ENCODE measurements around the gene SLC17A9. TPM values are rescaled to one million over a fixed set of nuclear protein-coding genes. Genes with fewer than 3 reads are reported as not detected.
A peak's percentile ranks its signal among the peaks of the same experiment; 100 is the strongest.

Gene SLC17A9
- total RNA-seq, 3 donors from 2014 or later = 2.2 to 4.9 (median 2.7) TPM

- no peak for DNase-seq (ENCODE audit: low spot score in 2 of 2)
- H3K4me1 ChIP-seq = no peaks in the 10 kb centered on the region
- no peak overlapping the region for H3K4me3 ChIP-seq
- no peaks in the 10 kb centered on the region for H3K36me3 ChIP-seq
- intact Hi-C loops (cut with DNase I; ENCODE audit: low total_unique reads) = no loop called here
- TF ChIP-seq POLR2A (IDR thresholded peaks at IDR 0.05) (no peak), CTCF (IDR thresholded peaks at IDR 0.05) (no peak), POLR2AphosphoS5 (IDR thresholded peaks at IDR 0.05) (no peak)
- no peak overlapping the region for H3K27ac ChIP-seq
- peaks cover 6 to 82% of the 10 kb centered on the region in 2 donors for H3K27me3 ChIP-seq
- H3K9me3 ChIP-seq = no peaks in the 10 kb centered on the region
These were observed 33.8 kb downstream of the SLC17A9 start for GRCh38 chr20:62986257-62986800.

- DNase-seq (ENCODE audit: low spot score in 2 of 2) = no peak
- Histone ChIP-seq H3K4me3 (no peak overlapping the region), H3K27ac (no peak overlapping the region), H3K36me3 (no peaks in the 10 kb centered on the region), H3K4me1 (no peaks in the 10 kb centered on the region), H3K27me3 (peaks cover 4 to 81% of the 10 kb centered on the region in 2 donors), H3K9me3 (no peaks in the 10 kb centered on the region)
- TF ChIP-seq POLR2A (IDR thresholded peaks at IDR 0.05) = no peak
- no peak for TF ChIP-seq CTCF (IDR thresholded peaks at IDR 0.05)
- TF ChIP-seq POLR2AphosphoS5 (IDR thresholded peaks at IDR 0.05) = no peak
- intact Hi-C loops (cut with DNase I; ENCODE audit: low total_unique reads) = no loop called here
These were observed 34.6 kb downstream of the SLC17A9 start for GRCh38 chr20:62987114-62987513.

GRCh38 chr20:62989201-62989601, 36.7 kb downstream of the SLC17A9 start:
- Histone ChIP-seq H3K9me3 (no peaks in the 10 kb centered on the region), H3K27ac (no peak overlapping the region), H3K4me1 (no peaks in the 10 kb centered on the region), H3K4me3 (peak overlapping the region in 1 of 3 donors; percentile 10), H3K36me3 (no peaks in the 10 kb centered on the region), H3K27me3 (peaks cover 4 to 68% of the 10 kb centered on the region in 2 donors)
- intact Hi-C loops (cut with DNase I; ENCODE audit: low total_unique reads) = no loop called here
- no peak for TF ChIP-seq POLR2AphosphoS5 (IDR thresholded peaks at IDR 0.05)
- TF ChIP-seq POLR2A (IDR thresholded peaks at IDR 0.05) = no peak
- TF ChIP-seq CTCF (IDR thresholded peaks at IDR 0.05) = no peak
- no peak for DNase-seq (ENCODE audit: low spot score in 2 of 2)

- intact Hi-C loops (cut with DNase I; ENCODE audit: low total_unique reads) = loop anchor here (1.0 kb wide), 1 partner anchor 21 kb away; no protein-coding TSS in a partner anchor
- Histone ChIP-seq H3K9me3 (no peaks in the 10 kb centered on the region), H3K27me3 (peaks cover 4 to 57% of the 10 kb centered on the region in 2 donors), H3K4me1 (no peaks in the 10 kb centered on the region), H3K36me3 (no peaks in the 10 kb centered on the region), H3K4me3 (no peak overlapping the region), H3K27ac (no peak overlapping the region)
- TF ChIP-seq POLR2A (IDR thresholded peaks at IDR 0.05) (no peak), POLR2AphosphoS5 (IDR thresholded peaks at IDR 0.05) (no peak), CTCF (IDR thresholded peaks at IDR 0.05) (no peak)
- DNase-seq (ENCODE audit: low spot score in 2 of 2) = no peak
These were observed 37.9 kb downstream of the SLC17A9 start for GRCh38 chr20:62990306-62990825.

GRCh38 chr20:62991196-62991807, 38.8 kb downstream of the SLC17A9 start:
- TF ChIP-seq CTCF (IDR thresholded peaks at IDR 0.05) = no peak
- no peak for TF ChIP-seq POLR2A (IDR thresholded peaks at IDR 0.05)
- Histone ChIP-seq H3K9me3 (no peaks in the 10 kb centered on the region), H3K36me3 (no peaks in the 10 kb centered on the region), H3K27ac (no peak overlapping the region), H3K27me3 (peaks cover 4 to 60% of the 10 kb centered on the region in 2 donors), H3K4me1 (no peaks in the 10 kb centered on the region), H3K4me3 (no peak overlapping the region)
- no peak for DNase-seq (ENCODE audit: low spot score in 2 of 2)
- intact Hi-C loops (cut with DNase I; ENCODE audit: low total_unique reads) = no loop called here
